IgD-negative memory B cell (primary cell): ENCODE measurements around the gene DLG2. TPM values are rescaled to one million over a fixed set of nuclear protein-coding genes. Genes with fewer than 3 reads are reported as not detected.

Experiments
- H3K27ac Mint-ChIP-seq, 3 donors: one replicate each; pipeline ENCODE4 v1.8.0; 2020 to 2022; ENCODE audit warnings: mild to moderate bottlenecking in 3 of 3, mixed read lengths in 3 of 3, moderate library complexity in 1 of 3
- H3K27me3 Mint-ChIP-seq: one replicate; pipeline ENCODE4 v1.8.0; 2021; ENCODE audit warnings: mixed read lengths
- H3K36me3 Mint-ChIP-seq: one replicate; pipeline ENCODE4 v1.8.0; 2020; ENCODE audit warnings: mild to moderate bottlenecking, mixed read lengths
- H3K4me1 Mint-ChIP-seq, 3 donors: one replicate each; pipeline ENCODE4 v1.8.0; 2020 to 2022; ENCODE audit warnings: mixed read lengths in 3 of 3, mild to moderate bottlenecking in 1 of 3
- H3K4me3 Mint-ChIP-seq, 4 donors: one replicate each; pipeline ENCODE4 v1.8.0; 2020 to 2022; ENCODE audit warnings: mild to moderate bottlenecking in 4 of 4, mixed read lengths in 4 of 4, moderate library complexity in 3 of 4
- H3K9me3 Mint-ChIP-seq, 3 donors: one replicate each; pipeline ENCODE4 v1.8.0; 2020 to 2021; ENCODE audit warnings: mixed read lengths in 3 of 3, mild to moderate bottlenecking in 1 of 3
- polyA plus RNA-seq: library from polyadenylated mRNA; unstranded; fragments of 300-500 nt; fragmentation: Illumina TruSeq; gene quantifications from one replicate; pipeline ENCODE4 v1.2.3, GENCODE V29; 2021

Gene DLG2
- polyA plus RNA-seq, 1 donor from 2014 or later: 2.0 TPM

DNA sequence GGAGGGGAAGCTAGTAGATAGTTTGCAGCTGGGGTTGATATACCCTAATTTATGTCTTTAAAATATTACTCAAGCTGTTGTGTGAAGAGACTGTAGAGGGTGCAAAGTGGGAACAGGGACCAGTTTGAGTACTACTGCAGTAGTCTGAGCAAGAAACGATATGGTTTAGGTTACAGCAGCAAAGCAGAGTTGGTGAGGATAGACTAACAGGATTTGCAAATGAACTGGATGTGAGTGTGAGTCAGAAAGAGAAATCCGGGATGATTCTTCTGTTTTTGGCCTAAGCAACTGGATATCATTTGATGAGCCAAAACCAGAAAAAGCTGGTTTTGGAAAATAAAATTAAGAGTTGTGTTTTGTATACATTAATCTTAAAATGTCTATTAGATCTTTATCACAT lies 1591.5 kb downstream of the DLG2 start:
- H3K4me3 Mint-ChIP-seq: no peak overlapping the region

DNA sequence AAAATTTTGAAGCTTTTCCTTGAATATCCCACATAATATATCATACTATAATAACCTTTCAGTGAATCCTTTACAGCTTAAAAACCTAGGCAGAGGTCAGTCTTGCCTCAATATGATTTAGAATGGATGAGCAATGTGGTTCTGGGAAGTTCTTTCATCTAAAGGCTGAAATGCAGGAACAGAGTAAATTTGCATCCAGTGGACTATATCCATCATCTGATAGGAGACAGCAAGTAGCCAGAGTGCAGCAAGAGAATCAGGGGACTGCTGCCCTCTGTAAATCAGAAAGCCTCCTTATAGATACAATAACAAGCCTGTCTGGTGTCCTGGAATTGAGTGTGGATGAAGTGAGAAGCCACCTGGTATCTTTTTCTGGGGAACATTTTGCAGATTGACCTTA lies 1592.7 kb downstream of the DLG2 start:
- Mint-ChIP-seq H3K9me3 (peaks cover 0 to 3% (median 0%) of the 10 kb centered on the region in 3 donors), H3K27me3 (no peaks in the 10 kb centered on the region), H3K4me1 (no peaks in the 10 kb centered on the region), H3K27ac (no peak overlapping the region), H3K36me3 (no peaks in the 10 kb centered on the region), H3K4me3 (no peak overlapping the region)

More for the DNA sequence above, 1591.5 kb downstream of the DLG2 start:
- Mint-ChIP-seq H3K27me3 (no peaks in the 10 kb centered on the region), H3K36me3 (no peaks in the 10 kb centered on the region), H3K9me3 (peaks cover 0 to 3% (median 0%) of the 10 kb centered on the region in 3 donors), H3K4me1 (no peaks in the 10 kb centered on the region), H3K27ac (no peak overlapping the region)

DNA sequence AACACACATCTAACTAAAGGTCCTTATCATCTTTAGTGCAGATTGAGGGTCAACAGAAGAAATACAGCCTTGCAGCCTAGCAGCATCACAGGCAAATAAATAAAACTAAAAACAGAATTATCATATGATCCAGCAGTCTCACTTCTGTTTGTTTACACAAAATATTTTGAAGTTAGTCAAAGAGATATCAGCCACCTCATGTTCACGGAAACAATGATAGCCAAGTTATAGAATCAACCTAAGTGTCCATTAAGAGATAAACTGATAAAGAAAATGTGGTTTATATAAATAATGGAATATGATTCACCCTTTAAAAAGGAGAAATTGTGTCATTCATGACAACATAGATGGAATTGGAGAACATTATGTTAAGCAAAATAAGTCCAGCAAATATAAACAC lies 1602.9 kb downstream of the DLG2 start:
- Mint-ChIP-seq H3K27me3 (peaks cover 2% of the 10 kb centered on the region), H3K27ac (no peak overlapping the region), H3K9me3 (no peaks in the 10 kb centered on the region), H3K4me3 (no peak overlapping the region), H3K36me3 (no peaks in the 10 kb centered on the region), H3K4me1 (no peaks in the 10 kb centered on the region)

DNA sequence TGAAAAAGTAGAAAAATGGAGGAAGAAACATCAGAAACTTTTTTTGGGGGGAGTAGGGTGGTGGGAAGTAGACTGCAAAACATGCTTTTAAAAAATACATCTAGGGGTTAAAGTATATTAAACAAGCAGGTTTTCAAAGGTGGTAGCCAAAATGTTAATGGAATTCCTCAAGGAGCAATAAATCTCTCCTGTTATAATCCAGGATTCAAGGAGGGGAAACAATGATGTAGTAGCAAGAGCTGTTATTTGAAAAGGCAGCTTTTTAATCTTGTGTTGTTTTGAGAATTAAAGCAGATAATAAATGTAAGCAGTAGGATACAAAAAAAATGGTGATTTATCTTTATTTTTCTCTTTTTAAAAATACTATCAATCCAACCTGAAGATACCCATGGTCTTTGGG lies 1604.4 kb downstream of the DLG2 start:
- Mint-ChIP-seq H3K27ac (no peak overlapping the region), H3K36me3 (no peaks in the 10 kb centered on the region), H3K27me3 (peaks cover 2% of the 10 kb centered on the region), H3K4me1 (no peaks in the 10 kb centered on the region), H3K4me3 (no peak overlapping the region), H3K9me3 (no peaks in the 10 kb centered on the region)

DNA sequence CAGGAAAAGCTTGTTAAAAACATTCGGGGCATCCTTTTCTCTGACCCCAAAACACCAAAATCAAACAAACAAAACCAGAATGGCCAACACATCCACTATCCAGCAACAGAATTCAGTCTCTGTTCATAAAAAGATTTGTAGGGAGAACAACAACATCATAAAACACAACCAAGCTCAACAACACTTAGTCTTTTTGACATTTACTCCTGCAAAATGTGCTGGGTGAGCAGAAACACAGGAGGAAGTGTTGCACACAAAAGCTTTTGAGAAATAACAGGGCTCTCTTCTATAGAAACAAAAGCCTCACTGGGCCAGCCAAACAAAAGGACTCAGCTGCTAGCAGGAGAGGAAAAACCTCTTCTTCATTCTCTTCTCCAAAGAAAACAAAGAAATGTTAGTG lies 1604.9 kb downstream of the DLG2 start:
- Mint-ChIP-seq H3K9me3 (no peaks in the 10 kb centered on the region), H3K36me3 (no peaks in the 10 kb centered on the region), H3K27ac (no peak overlapping the region), H3K4me3 (no peak overlapping the region), H3K27me3 (peaks cover 2% of the 10 kb centered on the region), H3K4me1 (no peaks in the 10 kb centered on the region)

DNA sequence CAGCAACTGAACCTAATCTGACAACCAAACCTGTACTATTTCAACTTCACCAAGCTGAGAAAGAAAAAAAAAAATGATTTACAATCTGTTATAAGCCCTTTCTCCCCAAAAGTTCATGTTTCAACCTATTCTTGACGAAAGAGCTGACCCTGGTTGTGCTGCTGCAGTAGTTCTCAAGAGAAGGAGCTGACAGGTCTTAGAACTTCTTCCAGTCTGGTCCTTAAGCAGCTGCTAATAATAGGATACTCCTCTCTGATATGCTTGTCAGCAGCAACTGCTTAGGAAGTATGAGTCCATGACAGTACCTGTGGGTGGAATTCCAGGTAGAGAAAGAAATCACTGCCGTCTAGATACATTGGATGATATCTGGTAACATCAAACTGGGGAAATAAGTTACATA lies 1605.9 kb downstream of the DLG2 start:
- Mint-ChIP-seq H3K4me1 (no peaks in the 10 kb centered on the region), H3K36me3 (no peaks in the 10 kb centered on the region), H3K27me3 (peaks cover 2% of the 10 kb centered on the region), H3K27ac (no peak overlapping the region), H3K4me3 (no peak overlapping the region), H3K9me3 (no peaks in the 10 kb centered on the region)

DNA sequence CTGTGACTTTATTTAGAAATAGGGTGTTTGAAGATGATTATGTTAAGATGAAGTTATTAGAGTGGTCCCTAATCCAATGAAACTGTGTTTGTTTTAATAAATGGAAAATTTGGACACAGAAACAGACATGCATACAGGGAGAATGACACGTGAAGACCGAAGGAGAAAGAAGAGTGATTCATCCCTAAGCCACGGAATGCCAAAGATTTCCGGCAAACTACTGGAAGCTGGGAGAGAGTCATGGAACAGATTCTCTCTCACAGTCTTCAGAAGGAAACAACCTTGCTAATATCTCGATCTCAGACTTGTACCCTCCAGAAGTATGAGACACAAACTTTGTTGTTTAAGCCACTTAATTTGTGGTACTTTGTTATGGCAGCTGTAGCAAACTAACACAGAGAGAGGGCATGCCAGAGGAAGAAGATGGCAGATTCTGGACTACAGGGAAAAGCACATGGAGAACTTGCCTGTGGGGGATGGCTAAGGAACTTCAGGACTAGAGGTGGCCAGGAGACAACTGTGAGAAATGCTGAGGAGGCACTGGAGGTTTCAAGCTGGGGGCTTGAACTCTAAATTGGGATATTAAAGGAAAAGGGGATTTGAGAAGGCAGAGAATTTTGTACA lies 1607.5 kb downstream of the DLG2 start:
- Mint-ChIP-seq H3K27me3 (peaks cover 2% of the 10 kb centered on the region), H3K27ac (no peak overlapping the region), H3K36me3 (no peaks in the 10 kb centered on the region), H3K4me3 (no peak overlapping the region), H3K4me1 (no peaks in the 10 kb centered on the region), H3K9me3 (peaks cover 0 to 2% (median 0%) of the 10 kb centered on the region in 3 donors)

DNA sequence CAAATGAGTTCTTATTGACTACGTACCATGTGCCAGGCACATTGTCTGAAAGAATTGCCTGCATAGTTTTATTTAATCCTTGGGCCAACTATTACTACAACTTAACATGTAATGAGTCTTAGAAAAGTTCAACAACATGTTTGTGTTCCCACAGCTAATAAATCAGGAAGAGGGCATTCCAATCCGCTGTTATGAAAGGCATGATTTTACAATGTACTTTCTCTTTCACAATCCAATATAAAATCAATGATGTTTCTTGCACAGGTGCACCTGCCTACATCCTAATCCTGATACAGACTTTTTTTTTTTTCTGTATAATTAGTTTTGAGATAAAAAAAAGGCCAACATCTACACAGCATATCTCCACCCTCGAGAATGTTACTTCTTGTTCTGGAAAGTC lies 1612.6 kb downstream of the DLG2 start:
- Mint-ChIP-seq H3K4me3 (no peak overlapping the region), H3K27me3 (no peaks in the 10 kb centered on the region), H3K36me3 (no peaks in the 10 kb centered on the region), H3K9me3 (peaks cover 2 to 4% (median 2%) of the 10 kb centered on the region in 3 donors), H3K27ac (no peak overlapping the region), H3K4me1 (no peaks in the 10 kb centered on the region)

DNA sequence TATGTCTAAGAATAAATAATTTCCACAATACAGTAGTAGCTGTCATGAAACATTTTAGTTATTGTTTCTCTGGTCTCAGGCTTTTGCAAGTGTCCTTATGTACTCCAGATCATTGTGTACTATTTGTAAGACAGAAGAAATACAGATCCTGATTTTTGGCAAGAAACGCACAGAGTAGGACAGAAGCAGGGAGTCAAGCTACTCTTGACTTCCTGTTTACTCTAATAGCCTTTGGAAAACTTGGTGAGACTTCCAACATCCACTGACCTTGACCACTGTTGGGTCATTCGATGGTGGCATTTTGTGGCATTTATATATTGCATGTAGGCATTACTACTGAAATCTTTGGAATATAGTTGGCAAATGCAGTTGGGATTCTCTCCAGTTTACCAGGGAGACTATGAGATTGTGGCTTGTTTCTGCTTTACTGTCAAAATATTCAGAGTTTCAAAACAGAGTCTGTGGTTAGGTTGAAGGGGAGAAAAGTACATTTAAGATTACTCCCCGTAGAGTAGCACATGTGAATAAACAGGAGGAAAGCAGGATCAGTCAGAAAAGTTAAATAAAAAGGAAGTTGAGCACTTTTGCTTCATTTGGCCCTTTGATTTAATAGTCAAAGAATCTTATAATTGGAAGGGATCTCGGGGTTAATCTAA lies 1614.8 kb downstream of the DLG2 start:
- Mint-ChIP-seq H3K4me3 (no peak overlapping the region), H3K36me3 (no peaks in the 10 kb centered on the region), H3K27me3 (no peaks in the 10 kb centered on the region), H3K9me3 (peaks cover 2 to 9% (median 4%) of the 10 kb centered on the region in 3 donors), H3K4me1 (no peaks in the 10 kb centered on the region), H3K27ac (no peak overlapping the region)

DNA sequence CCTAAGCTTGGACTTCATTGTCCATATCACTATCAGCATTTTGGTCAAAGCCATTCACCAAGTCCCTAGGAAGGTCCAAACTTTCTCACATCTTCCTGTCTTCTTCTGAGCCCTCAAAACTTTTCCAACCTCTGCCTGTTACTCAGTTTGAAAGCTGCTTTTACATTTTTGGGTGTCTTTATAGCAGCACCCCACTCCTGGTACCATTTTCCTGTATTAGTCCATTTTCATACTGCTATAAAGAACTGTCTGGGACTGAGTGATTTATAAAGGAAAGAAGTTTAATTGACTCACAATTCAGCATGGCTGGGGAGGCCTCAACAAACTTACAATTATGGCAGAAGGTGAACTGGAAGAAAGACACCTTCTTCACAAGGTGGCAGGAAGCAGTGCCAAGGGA lies 1624.0 kb downstream of the DLG2 start:
- H3K27ac Mint-ChIP-seq: no peak overlapping the region
- peaks cover 2% of the 10 kb centered on the region for H3K36me3 Mint-ChIP-seq
- no peaks in the 10 kb centered on the region for H3K4me1 Mint-ChIP-seq
- H3K9me3 Mint-ChIP-seq: peaks cover 8 to 47% (median 13%) of the 10 kb centered on the region in 3 donors
- no peak overlapping the region for H3K4me3 Mint-ChIP-seq
- no peaks in the 10 kb centered on the region for H3K27me3 Mint-ChIP-seq

DNA sequence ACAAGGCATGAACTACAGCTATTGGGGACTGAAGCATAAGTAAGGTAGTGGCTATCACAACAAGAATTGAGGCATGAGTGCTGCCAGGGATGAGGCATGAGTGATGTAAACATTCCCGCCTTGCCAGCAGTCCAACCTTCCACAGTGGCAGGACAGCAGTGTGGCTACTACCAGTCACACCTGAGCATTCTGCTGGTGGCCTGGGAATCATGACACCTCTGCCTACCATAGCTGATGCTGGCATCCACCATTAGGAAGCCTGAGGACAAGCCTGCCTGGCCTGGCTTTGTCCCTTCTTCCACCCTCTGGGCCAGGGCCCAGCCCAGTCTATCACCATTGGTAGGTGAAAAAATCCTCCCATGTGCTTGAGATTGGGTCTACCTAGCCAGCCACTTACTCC lies 1628.2 kb downstream of the DLG2 start:
- H3K4me3 Mint-ChIP-seq: no peak overlapping the region
- H3K27ac Mint-ChIP-seq: no peak overlapping the region
- no peaks in the 10 kb centered on the region for H3K4me1 Mint-ChIP-seq
- H3K9me3 Mint-ChIP-seq: peaks cover 5 to 42% (median 11%) of the 10 kb centered on the region in 3 donors
- no peaks in the 10 kb centered on the region for H3K27me3 Mint-ChIP-seq
- peaks cover 2% of the 10 kb centered on the region for H3K36me3 Mint-ChIP-seq

DNA sequence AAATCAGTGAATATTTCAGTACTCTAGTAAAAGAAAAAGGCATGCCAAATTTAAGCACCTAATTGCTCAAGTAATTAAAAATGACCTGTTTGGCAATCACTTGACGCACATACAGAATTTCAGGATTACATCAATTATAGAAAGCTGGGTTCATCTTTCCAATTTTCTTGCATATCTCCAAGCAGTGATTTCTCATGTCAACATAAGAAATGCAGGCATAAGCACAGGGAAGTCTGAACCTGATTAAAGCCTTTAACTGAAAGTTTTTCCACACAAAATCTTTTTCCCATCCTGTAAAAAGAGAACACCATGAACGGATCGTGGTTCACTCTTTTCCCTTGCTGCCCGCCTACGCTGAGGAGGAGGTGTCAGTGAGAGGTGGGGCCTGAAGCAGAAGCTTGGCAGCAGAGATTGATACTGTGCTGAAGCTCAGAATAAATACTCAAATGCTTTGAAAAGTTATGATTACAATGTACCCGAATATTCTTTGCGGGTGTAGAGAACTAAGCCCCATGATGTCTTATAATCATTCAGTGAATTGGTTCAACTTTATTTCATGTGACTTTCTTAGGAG lies 1636.9 kb downstream of the DLG2 start:
- Mint-ChIP-seq H3K27me3 (peaks cover 2% of the 10 kb centered on the region), H3K9me3 (peaks cover 2 to 7% (median 4%) of the 10 kb centered on the region in 3 donors), H3K4me3 (no peak overlapping the region)

DNA sequence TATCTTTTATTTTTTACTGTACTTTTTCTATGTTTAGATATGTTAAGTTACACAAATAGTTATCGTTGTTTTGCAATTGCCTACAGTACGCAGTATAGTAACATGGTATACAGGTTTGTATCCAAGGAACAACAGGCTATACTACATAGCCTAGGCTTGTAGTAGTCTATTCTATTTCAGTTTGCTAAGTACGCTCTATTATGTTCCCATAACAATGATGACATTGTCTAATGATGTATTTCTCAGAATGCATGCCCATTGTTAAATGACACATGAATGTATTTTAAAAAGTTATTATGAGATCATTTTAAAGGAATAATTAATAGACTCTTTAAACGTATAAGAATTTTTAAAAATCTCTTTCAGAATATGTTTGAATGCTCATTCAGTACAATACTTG lies 1644.3 kb downstream of the DLG2 start:
- Mint-ChIP-seq H3K27ac (no peak overlapping the region), H3K27me3 (no peaks in the 10 kb centered on the region), H3K4me1 (no peaks in the 10 kb centered on the region), H3K36me3 (no peaks in the 10 kb centered on the region), H3K4me3 (no peak overlapping the region), H3K9me3 (peaks cover 0 to 4% (median 0%) of the 10 kb centered on the region in 3 donors)

More for the DNA sequence above, 1636.9 kb downstream of the DLG2 start:
- no peak overlapping the region for H3K27ac Mint-ChIP-seq
- no peaks in the 10 kb centered on the region for H3K36me3 Mint-ChIP-seq
- no peaks in the 10 kb centered on the region for H3K4me1 Mint-ChIP-seq

DNA sequence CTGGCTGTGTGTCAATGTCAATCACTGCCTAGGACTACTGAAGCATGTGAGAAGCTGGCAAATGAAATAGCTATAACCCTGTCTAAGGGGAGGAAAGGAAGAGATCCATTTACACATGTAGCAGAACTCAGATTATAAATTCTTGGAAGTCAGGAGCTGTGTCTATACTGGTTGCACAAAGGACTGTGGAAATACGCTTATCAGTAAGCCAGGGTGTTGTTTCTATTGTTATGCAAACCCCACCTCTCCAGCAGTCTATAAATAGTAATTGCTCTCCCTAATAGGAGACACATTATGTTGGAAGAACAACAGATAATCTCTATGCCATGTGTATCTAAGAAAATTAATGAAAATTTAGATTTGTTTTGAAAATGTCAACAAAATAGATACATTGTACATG lies 1647.6 kb downstream of the DLG2 start:
- Mint-ChIP-seq H3K27me3 (no peaks in the 10 kb centered on the region), H3K4me3 (no peak overlapping the region), H3K9me3 (no peaks in the 10 kb centered on the region), H3K36me3 (no peaks in the 10 kb centered on the region), H3K27ac (no peak overlapping the region), H3K4me1 (no peaks in the 10 kb centered on the region)

DNA sequence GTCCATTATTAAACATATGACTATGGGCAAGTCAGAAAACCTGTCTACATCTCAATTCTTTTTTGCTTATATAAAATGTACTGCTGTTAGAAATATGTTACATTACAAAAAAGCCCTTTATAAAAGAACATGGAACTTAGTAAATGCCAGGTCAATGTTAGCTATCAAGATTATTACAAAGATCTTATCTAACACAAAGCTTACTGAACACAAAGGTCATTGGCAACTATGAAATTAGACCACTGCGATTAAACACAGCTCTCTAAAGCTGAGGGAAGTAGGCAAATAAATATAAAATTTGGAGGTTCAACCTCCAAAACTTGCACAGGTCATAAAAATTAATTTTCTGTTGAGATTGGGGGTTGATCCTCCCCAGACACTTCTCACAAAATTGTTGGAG lies 1648.2 kb downstream of the DLG2 start:
- H3K4me3 Mint-ChIP-seq: no peak overlapping the region
- H3K27me3 Mint-ChIP-seq: no peaks in the 10 kb centered on the region
- H3K4me1 Mint-ChIP-seq: no peaks in the 10 kb centered on the region
- no peak overlapping the region for H3K27ac Mint-ChIP-seq
- no peaks in the 10 kb centered on the region for H3K36me3 Mint-ChIP-seq
- no peaks in the 10 kb centered on the region for H3K9me3 Mint-ChIP-seq

DNA sequence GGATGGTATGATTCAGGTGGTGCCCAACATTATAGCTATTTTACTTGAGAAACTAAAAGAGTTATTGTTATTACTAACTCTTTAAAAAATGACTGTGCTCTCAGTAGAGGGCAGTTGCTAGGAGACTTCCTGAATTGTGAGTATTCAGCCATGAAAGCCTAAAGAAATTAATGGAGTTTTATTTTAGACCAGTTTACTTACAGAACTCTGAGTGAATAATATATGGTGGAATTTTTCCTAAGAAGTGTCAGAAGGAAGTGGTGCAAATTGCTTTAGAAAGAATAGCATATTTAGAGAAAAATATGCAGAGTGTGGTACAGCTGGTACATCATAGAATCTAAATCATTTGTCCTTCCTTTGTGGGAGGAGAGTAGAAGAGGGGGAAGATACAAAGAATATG lies 1651.1 kb downstream of the DLG2 start:
- Mint-ChIP-seq H3K27me3 (no peaks in the 10 kb centered on the region), H3K27ac (no peak overlapping the region), H3K4me3 (no peak overlapping the region), H3K9me3 (no peaks in the 10 kb centered on the region), H3K4me1 (no peaks in the 10 kb centered on the region), H3K36me3 (no peaks in the 10 kb centered on the region)
